GM21360 (cell line): Measurements from ENCODE around the gene NKD1.

Experiments used
- ATAC-seq: cut with Tn5 transposase; IDR thresholded peaks from one replicate; pipeline ENCODE4 v1.9.1; 2021; ENCODE audit warnings: mild to moderate bottlenecking, moderate library complexity; ENCODE audit not compliant: unreplicated experiment

NKD1 gene

GRCh38 chr16:50598256-50598894 is 50.2 kb downstream of the NKD1 start:
- no peak for ATAC-seq

GRCh38 chr16:50598936-50599361 is 50.8 kb downstream of the NKD1 start:
- no peak for ATAC-seq

- no peak for ATAC-seq
Measured at GRCh38 chr16:50599494-50599893, 51.3 kb downstream of the NKD1 start.

- no peak for ATAC-seq
Measured at GRCh38 chr16:50600582-50601283, 52.5 kb downstream of the NKD1 start.

GRCh38 chr16:50601341-50601740 is 53.1 kb downstream of the NKD1 start:
- ATAC-seq = no peak

GRCh38 chr16:50602126-50602525 is 53.9 kb downstream of the NKD1 start:
- ATAC-seq = no peak

GRCh38 chr16:50602531-50603205 is 54.5 kb downstream of the NKD1 start:
- no peak for ATAC-seq

GRCh38 chr16:50603206-50604064 is 55.2 kb downstream of the NKD1 start:
- ATAC-seq = no peak

- ATAC-seq = no peak
Measured at GRCh38 chr16:50604065-50604418, 55.8 kb downstream of the NKD1 start.

- no peak for ATAC-seq
Measured at GRCh38 chr16:50604610-50605009, 56.4 kb downstream of the NKD1 start.

GRCh38 chr16:50605733-50606430 is 57.7 kb downstream of the NKD1 start:
- no peak for ATAC-seq

- ATAC-seq = no peak
Measured at GRCh38 chr16:50606431-50607050, 58.3 kb downstream of the NKD1 start.

- no peak for ATAC-seq
Measured at GRCh38 chr16:50607051-50607431, 58.8 kb downstream of the NKD1 start.

- ATAC-seq = no peak
Measured at GRCh38 chr16:50607447-50607846, 59.3 kb downstream of the NKD1 start.

GRCh38 chr16:50607970-50608557 is 59.9 kb downstream of the NKD1 start:
- no peak for ATAC-seq

- no peak for ATAC-seq
Measured at GRCh38 chr16:50609049-50609448, 60.9 kb downstream of the NKD1 start.

- no peak for ATAC-seq
Measured at GRCh38 chr16:50609471-50609870, 61.3 kb downstream of the NKD1 start.

GRCh38 chr16:50610331-50611262 is 62.4 kb downstream of the NKD1 start:
- ATAC-seq = no peak
